G401.6 (cell line): ENCODE measurements around the gene TEPSIN.

Source experiments
- FAIRE-seq: peaks from 2 replicates; lab custom pipeline; 2012; peaks lifted over from hg19 to GRCh38; lab: Jason Lieb, UNC

TEPSIN gene

DNA sequence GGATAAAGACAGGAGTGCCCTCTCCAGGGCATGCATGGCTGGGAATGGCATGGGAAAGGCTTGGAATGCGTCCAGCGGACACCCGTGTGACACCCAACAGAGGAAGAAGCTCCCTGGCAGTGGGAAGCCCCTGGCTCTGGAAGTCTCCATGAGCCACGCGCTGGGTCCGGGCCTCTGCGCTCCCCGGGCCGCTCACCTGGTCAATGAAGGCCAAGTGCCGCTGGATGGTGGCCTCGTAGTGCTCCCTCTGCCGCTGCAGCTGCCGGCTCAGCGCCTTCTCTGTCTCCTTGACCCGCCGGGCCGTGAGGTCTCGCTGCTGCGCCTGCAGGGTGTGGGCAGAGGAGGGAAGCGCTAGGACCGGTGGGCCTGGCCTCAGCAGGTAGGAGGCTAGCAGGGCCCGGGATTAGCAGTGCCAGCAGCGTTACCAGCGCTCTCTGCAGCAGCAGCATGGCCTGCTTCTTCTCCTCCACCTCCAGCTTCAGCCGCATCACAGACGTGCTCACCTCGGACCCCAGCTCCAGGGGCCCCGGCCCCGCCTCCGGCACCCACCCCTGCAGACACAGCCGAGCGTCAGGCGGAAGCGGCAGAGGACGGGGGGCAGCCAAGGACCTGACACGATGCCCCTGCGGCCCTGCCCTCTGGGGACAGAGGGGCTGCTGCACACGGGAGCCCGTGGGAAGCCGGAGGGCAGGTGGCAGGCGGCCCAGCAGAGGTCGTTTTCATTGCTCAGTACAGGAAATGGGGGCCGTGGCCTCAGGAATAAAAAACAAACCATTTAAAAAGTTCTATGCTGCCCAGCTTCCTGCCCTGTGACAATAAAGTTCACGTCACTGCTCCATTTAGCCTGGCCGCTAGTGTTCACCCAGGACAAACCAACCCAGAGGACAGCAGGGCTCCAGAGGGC lies 42.1 kb downstream of the TEPSIN start:
- no peak for FAIRE-seq

DNA sequence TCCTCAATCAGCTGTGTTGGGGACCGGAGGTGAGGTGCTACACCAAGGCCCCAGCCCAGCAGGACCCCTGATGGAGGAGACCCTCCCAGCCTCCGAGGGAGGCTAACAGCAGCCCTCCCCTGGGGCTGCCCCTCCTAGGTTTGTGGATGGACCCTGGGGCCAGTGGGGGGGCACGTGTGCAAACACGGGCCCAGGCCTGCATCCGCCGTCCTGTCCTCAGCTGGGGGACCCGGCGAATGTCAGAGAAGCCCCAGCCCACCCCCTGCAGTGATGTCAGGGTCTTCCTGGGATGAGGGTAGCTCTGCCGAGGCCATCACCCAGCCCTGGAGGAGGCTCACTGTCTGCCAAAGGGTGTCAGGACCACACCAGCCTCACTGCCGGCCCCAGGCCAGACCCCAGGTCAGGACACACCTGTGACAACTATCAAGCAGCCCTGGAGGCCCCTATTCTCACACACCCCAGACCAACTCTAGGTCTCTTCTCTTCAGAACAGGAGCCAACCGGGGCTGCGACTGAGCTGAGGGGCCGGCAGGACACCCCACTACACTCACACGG lies 42.8 kb downstream of the TEPSIN start:
- no peak for FAIRE-seq

DNA sequence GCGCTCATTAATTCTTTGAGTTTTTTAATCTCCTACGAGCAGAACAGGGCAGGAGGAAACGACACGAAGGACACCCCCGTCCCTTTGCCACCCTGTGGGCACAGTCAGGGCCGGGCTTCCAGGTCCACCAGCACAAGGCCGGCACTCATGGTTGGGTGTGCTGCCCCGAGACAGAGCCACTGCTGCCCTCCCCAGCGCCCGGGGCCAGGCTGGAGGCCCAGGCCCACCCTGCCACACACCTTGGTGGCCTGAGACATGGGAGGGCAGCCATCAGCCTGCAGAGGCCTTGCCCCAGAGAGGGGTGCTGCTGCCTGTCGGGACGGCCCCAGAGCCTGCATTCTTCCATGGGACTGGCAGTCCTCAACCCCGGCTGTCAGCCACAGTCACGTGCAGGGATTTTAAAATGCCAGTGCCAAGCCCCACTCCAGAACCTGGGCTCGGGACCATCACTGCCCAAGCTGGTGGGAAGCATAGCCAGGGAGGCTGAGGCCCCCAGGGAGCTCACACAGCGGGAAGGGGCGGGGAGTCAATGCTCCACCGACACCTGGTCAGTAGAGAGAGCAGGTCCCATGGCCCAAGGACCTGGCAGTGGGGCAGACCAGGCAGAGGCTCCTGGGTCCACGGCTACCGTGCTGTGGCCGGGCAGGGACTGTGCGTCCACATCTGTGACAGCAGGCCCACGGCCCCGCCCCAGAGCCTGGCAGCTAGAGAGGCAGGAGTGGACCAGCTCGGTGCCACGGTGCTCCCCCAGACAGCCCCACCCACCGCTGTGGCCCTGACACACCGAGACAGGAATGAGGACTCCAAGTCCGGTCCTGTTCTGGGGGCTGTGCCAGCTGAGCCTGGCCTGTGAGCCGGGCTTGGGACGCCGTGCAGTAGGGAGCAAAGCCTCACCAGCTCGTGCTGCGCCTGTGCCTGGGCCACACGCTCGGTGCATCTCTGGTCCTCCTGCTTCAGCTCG lies 43.6 kb downstream of the TEPSIN start:
- no peak for FAIRE-seq

DNA sequence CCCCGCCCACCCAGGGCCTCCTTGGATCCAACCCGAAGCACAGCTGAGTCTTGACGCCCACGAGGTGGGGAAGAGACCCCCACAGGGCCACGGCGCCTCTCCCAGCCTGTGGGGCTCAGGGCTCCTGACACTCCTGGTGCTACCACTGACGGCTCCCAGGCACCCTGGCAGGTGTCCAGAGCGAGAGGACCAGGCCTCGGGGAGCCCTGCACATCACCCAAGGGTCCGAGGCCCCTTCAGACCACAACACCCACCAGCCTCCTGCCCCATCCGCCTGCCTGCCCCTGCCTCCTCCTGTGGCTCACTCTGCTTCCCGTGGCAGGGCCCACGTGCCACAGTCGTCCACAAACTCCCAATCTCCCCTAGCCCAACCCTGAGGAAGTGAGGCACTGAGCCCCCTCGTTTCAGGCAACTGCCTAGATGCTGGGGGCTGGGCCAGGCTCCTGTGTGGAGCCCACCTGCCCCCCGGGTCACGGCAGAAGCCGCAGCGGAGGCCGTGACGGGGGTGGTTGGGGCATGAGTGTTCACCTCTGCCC lies 44.6 kb downstream of the TEPSIN start:
- no peak for FAIRE-seq

DNA sequence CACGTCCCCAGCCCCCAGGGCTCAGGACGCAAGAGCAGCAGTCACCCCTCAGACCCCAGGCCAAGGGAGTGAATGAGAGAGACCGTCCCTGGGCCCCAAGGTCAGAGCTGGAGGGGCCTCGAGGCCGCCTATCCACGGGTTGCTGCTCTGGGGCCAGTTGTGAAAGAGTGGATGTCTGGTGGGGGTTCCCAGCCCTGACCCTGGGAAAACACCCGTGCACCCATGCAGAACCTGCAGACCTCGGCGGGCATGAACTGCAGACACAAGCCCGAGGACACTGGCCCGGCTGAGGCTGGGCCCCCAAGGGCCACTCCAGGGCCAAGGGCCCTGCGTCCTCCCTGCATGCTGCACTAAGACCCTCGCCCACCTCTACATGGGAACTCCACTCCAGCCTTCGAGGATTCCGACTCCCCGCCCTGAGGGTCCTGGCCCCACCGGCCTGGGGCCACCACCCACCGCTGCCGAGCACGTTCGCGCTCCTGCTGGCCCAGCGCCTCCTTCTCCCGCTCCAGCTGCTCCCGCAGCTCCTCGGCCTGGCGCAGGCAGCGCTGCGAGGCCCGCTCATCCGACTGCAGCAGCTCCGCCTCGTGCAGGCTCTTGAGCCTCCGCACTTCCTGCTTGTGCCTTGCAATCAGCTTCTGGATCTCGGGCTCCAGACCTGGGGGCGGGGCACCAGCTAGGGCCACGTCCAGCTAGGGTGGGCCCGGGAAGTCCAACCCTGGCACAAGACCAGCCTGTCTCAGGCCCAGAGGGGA lies 45.2 kb downstream of the TEPSIN start:
- no peak for FAIRE-seq

DNA sequence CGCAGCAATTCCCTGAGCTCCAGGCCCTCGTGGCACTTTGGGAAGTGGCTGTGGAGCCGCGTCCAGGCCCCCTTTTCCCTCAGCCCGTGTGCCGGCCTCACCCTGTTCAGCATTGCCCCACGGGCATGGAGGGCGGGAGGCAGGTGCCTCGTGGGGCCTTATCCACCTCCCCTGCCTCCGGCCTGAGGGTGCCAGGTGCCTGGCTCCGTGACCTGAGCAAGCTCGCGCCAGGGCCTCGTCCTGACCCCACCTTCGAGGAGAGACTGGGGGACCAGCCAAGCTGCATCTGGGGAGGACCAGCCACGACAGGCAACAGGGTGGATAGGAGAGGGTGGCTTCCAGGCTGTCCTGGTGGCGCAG lies 45.8 kb downstream of the TEPSIN start:
- FAIRE-seq = no peak

DNA sequence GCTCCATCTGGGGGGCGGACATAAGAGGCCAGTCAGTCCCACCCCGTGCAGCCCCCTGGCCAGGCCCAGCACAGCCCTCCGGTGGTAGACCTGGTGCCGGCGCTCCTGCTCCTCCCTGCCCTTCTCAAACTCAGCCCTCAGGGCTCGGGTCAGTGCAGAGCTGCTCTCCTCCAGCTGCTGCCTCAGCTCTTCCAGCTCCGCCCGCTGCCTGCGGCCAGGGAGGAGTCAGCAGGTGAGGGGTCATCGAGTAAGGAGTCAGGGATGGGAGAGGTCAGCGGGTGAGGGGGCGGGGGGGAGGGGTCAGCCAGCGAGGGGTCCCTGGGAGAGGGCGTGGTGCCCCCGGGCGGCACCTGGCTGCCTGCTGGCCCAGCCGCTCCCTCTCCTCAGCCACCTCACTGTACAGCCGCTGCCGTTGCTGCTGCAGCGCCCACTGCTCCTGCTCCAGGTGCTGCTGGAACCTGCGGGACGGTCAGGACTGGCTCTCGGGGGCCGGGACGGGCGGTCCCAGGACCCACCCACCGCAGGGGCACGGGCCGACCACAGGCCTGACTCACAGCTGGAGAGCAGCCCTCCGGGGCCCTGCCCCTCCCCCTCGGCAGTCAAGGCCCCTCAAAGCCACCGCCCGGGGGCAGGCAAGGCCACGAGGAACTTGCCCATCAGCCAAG lies 46.3 kb downstream of the TEPSIN start:
- no peak for FAIRE-seq

DNA sequence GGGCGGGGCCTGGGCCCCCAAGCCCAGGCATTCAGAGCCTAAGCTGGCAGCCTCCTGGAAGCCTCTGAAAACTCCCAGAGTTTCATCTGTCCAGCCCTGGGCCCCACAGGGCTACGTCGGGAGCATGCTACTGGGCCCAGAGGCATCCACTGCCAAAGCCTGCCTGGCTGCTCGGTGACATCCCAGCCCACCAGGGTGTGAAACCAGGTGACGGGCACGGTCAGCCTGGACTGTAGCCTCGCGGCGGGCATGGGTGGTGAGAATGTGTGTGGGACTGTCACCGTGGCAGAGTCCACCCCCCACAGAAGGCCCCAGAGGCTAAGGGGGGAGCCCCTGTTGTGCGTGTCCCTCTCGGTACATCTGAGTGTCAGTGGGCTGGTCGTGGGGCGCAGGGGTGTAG lies 47.2 kb downstream of the TEPSIN start:
- FAIRE-seq = no peak

DNA sequence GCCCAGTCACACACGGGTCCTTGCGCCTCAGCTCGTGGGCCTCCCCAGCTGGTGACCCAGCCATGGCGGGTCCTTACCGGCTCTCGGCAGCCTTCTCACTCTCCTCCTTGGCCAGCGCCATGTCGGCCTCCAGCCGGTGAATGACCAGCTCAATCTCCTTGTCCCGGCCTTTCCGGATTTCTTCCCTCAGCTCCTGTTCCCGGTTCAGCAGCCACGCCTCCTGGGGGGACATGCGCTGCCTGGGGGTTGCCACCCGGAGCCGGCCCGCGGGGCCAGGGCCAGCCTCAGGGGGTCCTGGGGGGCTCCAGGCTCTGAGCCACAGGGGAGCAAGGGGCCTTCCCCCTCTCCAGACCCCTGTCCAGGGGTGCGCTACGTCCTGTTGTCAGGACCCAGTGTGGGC lies 47.7 kb downstream of the TEPSIN start:
- no peak for FAIRE-seq

DNA sequence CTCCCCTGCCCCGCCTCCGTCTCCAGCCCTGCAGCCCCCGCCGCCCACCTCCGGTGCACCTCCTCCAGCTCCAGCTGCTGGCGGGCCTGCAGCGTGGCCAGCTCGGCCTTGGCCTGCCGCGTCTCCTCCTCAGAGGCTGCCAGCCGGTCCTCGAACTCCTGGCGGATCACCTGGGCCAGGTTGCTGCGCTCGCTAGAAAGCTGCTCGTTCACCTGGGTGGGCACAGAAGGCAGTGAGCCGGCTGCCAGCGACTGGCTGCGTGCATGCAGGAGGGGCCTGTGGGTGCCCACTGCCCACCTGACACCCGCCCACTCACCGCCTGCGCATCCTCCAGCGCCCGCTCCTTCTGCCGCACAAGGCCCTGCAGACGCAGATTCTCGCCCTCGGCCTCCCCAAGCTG lies 48.3 kb downstream of the TEPSIN start:
- FAIRE-seq = no peak

DNA sequence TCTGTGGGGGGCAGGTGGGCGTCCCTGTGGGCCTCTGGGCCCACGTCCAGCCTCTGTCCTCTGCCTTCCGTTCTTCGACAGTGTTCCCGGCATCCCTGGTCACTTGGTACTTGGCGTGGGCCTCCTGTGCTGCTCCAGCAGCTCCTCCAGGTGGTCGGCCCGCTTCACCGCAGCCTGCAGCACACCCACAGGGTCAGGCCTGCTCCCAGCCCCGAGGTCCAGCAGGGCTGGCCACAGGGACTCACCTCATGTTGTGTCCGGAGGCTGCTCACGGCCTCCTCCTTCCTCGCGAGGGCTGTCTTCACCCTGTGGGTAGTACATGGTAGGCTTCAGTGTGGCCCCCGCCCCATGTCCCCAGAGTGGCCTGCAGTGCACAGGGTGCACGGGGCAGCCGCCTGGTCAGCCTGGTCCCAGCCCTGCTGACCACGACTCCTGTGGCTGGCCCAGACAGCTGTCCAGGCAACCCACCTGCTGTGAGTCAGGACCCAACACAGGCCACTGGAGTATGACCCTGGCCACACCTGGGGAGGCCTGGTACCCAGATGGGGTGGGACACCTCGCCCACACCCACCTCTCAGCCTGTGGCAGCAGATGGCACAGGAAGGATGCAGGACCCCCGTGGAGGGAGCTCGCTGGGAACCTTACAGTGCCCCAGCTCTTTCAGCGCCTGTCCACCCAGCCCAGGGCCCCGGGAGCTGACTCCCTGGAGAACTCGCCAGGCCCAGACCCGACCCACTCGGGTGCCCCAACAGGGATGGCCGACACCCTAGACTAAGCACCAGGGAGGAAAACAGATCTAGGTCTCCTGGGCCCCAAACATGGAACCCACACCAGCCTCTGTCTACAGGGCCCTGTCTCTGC lies 49.0 kb downstream of the TEPSIN start:
- no peak for FAIRE-seq

DNA sequence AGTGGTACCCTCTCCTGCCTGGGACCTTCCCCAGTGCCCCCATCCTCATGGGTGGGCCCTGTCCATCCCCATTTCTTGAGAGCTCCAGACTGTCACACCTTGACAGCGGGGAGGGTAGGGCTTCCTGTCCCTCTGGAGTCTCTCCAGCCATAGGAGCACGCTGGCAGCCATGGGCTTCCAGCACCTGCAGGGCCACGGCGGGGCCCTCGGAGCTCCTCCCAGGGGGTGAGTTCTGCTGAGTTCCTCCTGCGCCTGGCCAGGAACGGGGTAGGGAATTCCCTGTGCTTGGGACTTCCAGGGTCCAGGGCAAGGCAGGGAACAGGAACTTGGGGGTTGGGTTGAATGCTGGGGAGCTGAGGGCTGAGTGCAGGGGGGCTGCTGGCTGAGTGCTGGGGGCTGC lies 49.8 kb downstream of the TEPSIN start:
- no peak for FAIRE-seq

DNA sequence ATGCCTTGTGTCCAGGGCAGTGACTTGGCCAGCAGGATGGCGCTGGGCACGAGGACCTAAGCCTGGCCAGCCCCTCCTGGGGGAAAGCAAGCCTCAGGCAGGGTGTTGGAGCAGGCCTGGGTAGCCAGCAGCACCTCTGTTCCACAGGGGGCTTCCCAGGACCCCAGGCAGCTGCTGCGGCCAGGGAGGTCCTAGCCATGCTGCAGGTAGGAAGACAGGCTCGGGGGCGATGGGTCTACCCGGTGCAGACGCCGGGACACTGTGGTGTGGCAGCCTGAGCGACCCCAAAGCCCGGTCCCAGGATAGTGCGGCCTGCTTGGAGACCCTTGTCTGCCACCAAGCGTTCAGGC lies 50.4 kb downstream of the TEPSIN start:
- FAIRE-seq = no peak

DNA sequence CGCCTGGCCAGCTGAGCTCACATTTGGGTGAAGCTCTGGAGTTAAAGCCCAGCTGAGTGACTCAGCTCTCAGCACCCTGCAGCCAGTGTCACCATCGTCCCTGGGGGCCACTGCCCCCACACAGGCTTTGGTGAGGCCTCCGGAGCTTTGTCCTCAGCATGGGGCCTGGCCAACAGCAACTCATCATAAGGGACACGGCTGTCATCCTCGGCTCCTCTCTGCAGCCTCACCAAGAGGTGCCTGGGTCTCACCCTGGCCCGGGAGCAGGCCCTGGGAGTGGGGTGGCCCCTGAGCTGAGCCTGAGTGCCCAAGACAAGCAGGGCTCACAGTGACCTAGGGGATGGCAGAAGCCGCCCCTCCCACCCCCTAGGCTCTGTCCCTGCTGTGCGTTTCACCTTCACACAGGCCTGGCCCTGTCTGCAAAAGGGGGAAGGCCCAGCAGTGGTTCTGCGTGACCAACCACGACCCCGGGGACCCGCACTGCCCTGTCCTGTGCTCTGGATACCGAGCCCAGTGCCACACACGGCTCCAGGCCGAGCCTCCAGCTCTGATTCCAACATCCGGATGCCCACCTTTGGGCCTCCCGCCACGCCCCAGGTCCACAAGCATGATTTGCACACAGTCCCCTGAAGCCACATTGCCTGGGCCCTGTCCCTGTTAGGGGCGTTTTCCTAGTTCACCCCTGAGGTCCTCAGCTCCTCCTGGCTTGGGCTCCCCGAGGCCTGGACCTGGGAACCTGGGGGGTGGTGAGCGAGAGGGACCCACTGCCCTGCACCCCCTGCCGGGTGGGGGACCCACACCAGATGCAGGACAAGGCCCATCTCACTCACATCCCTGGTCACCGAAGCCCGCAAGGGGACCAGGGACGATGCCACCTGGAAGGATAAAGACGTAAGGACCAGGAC lies 51.0 kb downstream of the TEPSIN start:
- no peak for FAIRE-seq

DNA sequence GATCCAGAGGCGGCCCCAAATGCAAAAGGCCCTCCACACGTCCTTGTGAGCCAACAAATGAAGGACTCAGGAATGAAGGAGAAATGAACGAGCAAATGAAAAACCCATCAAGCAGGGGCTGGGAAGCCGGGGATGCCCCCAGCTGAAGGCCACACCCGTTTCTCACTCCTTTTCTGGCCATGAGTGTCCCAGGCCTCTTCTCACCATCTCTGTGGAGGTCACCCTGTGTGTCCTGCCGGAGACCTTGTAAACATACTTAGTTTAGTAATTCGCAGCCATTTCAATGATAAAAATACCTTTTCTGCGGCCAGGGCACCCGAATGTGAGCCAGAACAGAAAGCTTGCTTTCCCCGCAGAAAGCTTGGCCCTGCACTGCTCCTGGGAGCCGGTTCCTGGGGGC lies 51.7 kb downstream of the TEPSIN start:
- no peak for FAIRE-seq

DNA sequence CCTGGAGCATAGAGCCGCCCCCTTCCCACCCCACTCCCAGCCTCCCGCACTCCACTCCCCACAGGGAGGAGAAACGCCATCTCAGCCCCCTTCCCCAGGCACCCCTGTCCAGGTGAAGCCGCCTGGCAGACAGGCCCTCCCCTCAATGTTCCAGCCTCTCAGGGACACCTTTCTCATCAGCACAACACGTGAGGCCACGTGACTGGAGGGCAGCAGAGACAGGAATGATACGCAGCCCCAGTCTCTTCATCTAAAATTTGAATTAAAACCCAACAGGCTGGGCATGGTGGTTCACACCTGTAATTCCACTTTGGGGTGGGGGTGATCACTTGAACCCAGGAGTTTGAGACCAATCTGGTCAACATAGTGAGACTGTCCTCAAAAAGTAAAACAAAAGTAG lies 52.7 kb downstream of the TEPSIN start:
- FAIRE-seq = no peak

DNA sequence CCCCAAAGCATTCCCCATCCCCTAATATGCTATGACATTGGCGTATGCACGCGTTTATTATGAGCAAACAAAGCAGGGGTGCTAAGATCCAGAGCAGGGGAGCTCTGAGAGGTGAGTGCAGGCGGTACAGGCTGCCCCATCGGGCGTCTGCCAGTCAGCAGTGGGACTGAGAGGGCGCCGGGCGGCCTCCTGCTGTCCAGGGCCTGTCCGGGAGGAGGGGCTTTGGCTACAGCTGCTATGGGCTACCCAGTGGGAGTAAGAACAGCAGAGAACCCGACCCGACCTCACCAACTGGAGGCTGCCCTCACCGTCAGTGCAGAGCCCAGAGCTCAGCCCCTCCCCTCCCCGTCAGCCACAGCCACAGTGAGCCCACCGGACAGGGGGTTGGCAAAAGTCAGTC lies 54.3 kb downstream of the TEPSIN start:
- no peak for FAIRE-seq

DNA sequence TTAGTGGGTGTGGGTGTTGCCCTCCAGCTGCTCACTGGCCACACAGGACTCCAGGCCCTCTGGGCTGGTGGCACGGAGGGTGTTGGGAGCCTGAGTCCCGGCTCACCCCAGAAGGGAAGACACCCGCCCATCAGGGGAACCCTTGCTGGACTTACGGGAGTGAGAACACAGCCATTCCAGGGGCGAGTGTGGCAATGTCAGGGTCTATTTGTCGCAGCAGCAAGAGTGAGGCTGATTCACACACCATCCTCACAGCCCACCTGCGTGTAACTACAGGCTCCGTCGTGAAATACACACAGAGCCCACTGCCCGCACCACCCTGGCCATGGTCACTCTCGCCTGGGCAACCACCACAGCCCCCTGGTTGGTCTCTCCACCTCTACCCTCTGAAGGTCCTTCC lies 55.0 kb downstream of the TEPSIN start:
- no peak for FAIRE-seq

DNA sequence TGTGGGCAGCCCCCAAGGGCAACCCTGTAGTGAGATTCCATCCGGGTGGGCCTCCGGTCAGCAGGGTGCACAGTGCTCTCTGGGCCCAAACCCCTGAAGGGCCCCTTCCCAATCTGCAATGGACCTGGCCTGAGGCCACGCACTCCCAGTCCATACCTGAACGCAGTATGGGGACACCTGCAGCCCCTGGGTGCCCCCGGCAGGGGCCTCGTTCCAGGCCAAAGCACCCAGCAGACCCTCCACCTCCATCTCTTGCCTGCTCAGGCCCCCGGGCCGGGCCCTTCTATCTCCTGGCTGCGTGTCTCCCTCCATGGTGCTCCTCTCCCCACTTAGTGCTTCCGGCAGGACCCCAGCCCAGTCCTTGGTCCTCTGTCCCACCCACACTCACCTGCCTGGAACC lies 55.5 kb downstream of the TEPSIN start:
- FAIRE-seq = no peak

DNA sequence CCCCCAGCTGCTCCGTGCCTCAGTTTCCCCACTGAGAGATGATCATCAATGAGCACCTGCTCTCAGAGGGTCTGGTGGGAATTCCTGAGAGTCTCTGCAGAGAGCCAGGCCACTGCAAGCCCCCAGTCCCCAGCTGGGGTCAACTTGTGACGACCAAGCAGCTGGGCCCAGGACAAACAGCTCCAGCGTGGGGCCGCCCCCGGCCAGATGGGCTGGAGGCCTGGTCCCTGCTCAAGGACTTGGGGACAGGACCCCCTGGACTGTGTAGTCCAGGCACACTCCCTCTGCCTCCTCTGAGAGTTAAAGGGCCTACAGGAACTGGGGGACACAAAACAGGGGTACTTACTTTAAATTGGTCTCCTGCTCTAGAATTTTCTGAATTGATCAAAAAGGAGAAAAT lies 56.3 kb downstream of the TEPSIN start:
- FAIRE-seq = no peak
